ENCODE data around the gene AGBL4. TPM values are rescaled to one million over a fixed set of nuclear protein-coding genes. Genes with fewer than 3 reads are reported as not detected.

Gene AGBL4
- total and polyA plus RNA-seq, 9 of the 15 experiments (the other 6 are each of a cell fraction or from before 2014, with no cell fraction given), result 0.11 TPM; not detected in 7

GRCh38 chr1:48704736-48705135 is 1319.0 kb downstream of the AGBL4 start:
- CTCF ChIA-PET (ENCODE audit: low intra/inter-chr PET ratio), result no interaction called here
- FAIRE-seq (no peak), DNase-seq (ENCODE audit: extremely low read depth in 1 of 4, low spot score in 3 of 4) (no peak), ATAC-seq (no peak)
- Histone ChIP-seq H3K9me3 (replicated peaks; ENCODE audit: control insufficient read depth, insufficient read depth, low read depth, low read length) (no peaks in the 10 kb centered on the region), H3K27me3 (ENCODE audit: control insufficient read depth in 2 of 2, insufficient read depth in 2 of 2, low read length in 2 of 2) (no peaks in the 10 kb centered on the region), H3K4me1 (replicated peaks in 1 of 2; ENCODE audit: control insufficient read depth in 2 of 2, insufficient read depth in 2 of 2, low read length in 2 of 2) (no peaks in the 10 kb centered on the region), H3K79me2 (ENCODE audit: control insufficient read depth, insufficient read depth, low read length) (no peaks in the 10 kb centered on the region), H3K4me2 (ENCODE audit: insufficient read depth, low read length) (no peak overlapping the region), H3K4me3 (no peak overlapping the region), H3K9me1 (ENCODE audit: control insufficient read depth, insufficient read depth, low read length) (no peaks in the 10 kb centered on the region), H2AFZ (ENCODE audit: low read depth, low read length) (no peak overlapping the region), H3K27ac (ENCODE audit: extremely low read depth, low read depth, low read length) (no peak overlapping the region), H3K36me3 (ENCODE audit: control insufficient read depth, insufficient read depth, low read length) (no peaks in the 10 kb centered on the region), H3K9ac (ENCODE audit: insufficient read depth in 1 of 2, low read depth in 2 of 2, low read length in 2 of 2) (no peak overlapping the region), H4K20me1 (replicated peaks; ENCODE audit: control insufficient read depth, insufficient read depth, low read length) (no peaks in the 10 kb centered on the region)
- in situ Hi-C loops (cut with MboI), result no loop called here
- POLR2A ChIA-PET, result no interaction called here
- no TSS peak for BruUV-seq (replicated peaks)
- 9% methylated on average over 6 of the region's 6 CpGs for WGBS (ENCODE audit: insufficient coverage, low coverage, missing lambda C conversion rate)
- intact Hi-C loops (cut with micrococcal nuclease), result no loop called here
- no peak for TF ChIP-seq JUND (IDR thresholded peaks at IDR 0.05; ENCODE audit: borderline replicate concordance, low read depth, low read length)
- no peak for TF ChIP-seq JUND (tag; IDR thresholded peaks at IDR 0.05; ENCODE audit: borderline replicate concordance, low read depth, low read length)
- TF ChIP-seq ZNF785 (CRISPR knock-in tag; IDR thresholded peaks at IDR 0.05), result no peak
- TF ChIP-seq COPS2 (conservative IDR thresholded peaks at IDR 0.05), result no peak
- TF ChIP-seq BRD9 (IDR thresholded peaks at IDR 0.05; ENCODE audit: low read depth, partially characterized antibody), result no peak
- no peak for TF ChIP-seq UBTF (IDR thresholded peaks at IDR 0.05; ENCODE audit: borderline replicate concordance in 1 of 2, low read depth in 2 of 2, low read length in 2 of 2)
- TF ChIP-seq PPARD (CRISPR knock-in tag; IDR thresholded peaks at IDR 0.05), result no peak
- TF ChIP-seq RNF219 (CRISPR knock-in tag; IDR thresholded peaks at IDR 0.05), result no peak
- TF ChIP-seq TEAD4 (IDR thresholded peaks at IDR 0.05; ENCODE audit: low read length), result no peak
- TF ChIP-seq TEAD4 (CRISPR knock-in tag; IDR thresholded peaks at IDR 0.05; ENCODE audit: borderline replicate concordance), result no peak
- no peak for TF ChIP-seq PRDM10 (IDR thresholded peaks at IDR 0.05; ENCODE audit: partially characterized antibody)
- TF ChIP-seq ZNF551 (CRISPR knock-in tag; IDR thresholded peaks at IDR 0.05), result no peak
- no peak for TF ChIP-seq MAFG (tag; conservative IDR thresholded peaks at IDR 0.05)
- TF ChIP-seq ZNF76 (CRISPR knock-in tag; IDR thresholded peaks at IDR 0.05; ENCODE audit: borderline replicate concordance), result no peak
